H1 (cell line): ENCODE data around the gene SLC39A8.

ENCODE experiments used
- BACH1 ChIP-seq: IDR thresholded peaks from 2 replicates; pipeline ENCODE4 v1.6.1; 2012; ENCODE audit warnings: low read length, improper control_type of control experiment
- CTCF ChIP-seq, 3 experiments: IDR thresholded peaks; 1 replicate in 2 of 3; 2 replicates in 1 of 3; pipeline versions ENCODE4 v1.5.1 to v1.6.1; 2011; ENCODE audit warnings: low read length in 3 of 3, mild to moderate bottlenecking in 3 of 3, inconsistent platforms in 2 of 3, low read depth in 1 of 3, moderate library complexity in 1 of 3; ENCODE audit not compliant: insufficient read depth in 1 of 3; ENCODE audit errors: control extremely low read depth in 1 of 3
- EP300 ChIP-seq, 2 experiments: IDR thresholded peaks; 1 replicate in 1 of 2; 2 replicates in 1 of 2; pipeline ENCODE4 v1.6.1; 2011 to 2012; ENCODE audit warnings: low read depth in 2 of 2, low read length in 2 of 2, mild to moderate bottlenecking in 2 of 2, borderline replicate concordance in 1 of 2, inconsistent platforms in 1 of 2, moderate library complexity in 1 of 2
- GTF2F1 ChIP-seq: IDR thresholded peaks from 2 replicates; pipeline ENCODE4 v1.6.1; 2012; ENCODE audit warnings: low read depth, low read length, improper control_type of control experiment, borderline replicate concordance
- POLR2A ChIP-seq, 2 experiments: IDR thresholded peaks; 1 replicate in 1 of 2; 2 replicates in 1 of 2; pipeline ENCODE4 v1.6.1; 2011; ENCODE audit warnings: low read depth in 2 of 2, low read length in 2 of 2, mild to moderate bottlenecking in 2 of 2; ENCODE audit errors: control extremely low read depth in 1 of 2
- RAD21 ChIP-seq, 2 experiments: IDR thresholded peaks in 1 of 2; conservative IDR thresholded peaks in 1 of 2; 2 replicates each; pipeline ENCODE4 v1.6.1; 2011; ENCODE audit warnings: low read depth in 2 of 2, low read length in 2 of 2, improper control_type of control experiment in 1 of 2, inconsistent platforms in 1 of 2, mild to moderate bottlenecking in 1 of 2, moderate library complexity in 1 of 2
- SAP30 ChIP-seq: fragments of 300-600 bp; sonication (generic); IDR thresholded peaks from 2 replicates; pipeline ENCODE4 v1.7.1; 2012; ENCODE audit warnings: low read length, moderate library complexity, mild to moderate bottlenecking, inconsistent platforms; ENCODE audit not compliant: insufficient read depth, insufficient replicate concordance
- SIN3A ChIP-seq, 2 experiments: IDR thresholded peaks in 1 of 2; conservative IDR thresholded peaks in 1 of 2; 2 replicates each; pipeline ENCODE4 v1.6.1; 2011 to 2012; ENCODE audit warnings: low read length in 2 of 2, improper control_type of control experiment in 1 of 2, low read depth in 1 of 2, mild to moderate bottlenecking in 1 of 2
- SP1 ChIP-seq: IDR thresholded peaks from 2 replicates; pipeline ENCODE4 v1.6.1; 2011; ENCODE audit warnings: low read depth, low read length
- TAF7 ChIP-seq: optimal IDR thresholded peaks from 2 replicates; pipeline ENCODE3; 2011; ENCODE audit warnings: low read depth, mild to moderate bottlenecking, inconsistent platforms, low read length, moderate library complexity, borderline replicate concordance
- USF2 ChIP-seq: IDR thresholded peaks from 2 replicates; pipeline ENCODE4 v1.6.1; 2011; ENCODE audit warnings: low read length, improper control_type of control experiment
- YY1 ChIP-seq: IDR thresholded peaks from 2 replicates; pipeline ENCODE4 v1.6.1; 2011; ENCODE audit warnings: low read depth, mild to moderate bottlenecking, low read length

- no peak for TF ChIP-seq CTCF (IDR thresholded peaks at IDR 0.05; ENCODE audit: control extremely low read depth in 1 of 3, insufficient read depth in 1 of 3, low read depth in 1 of 3, low read length in 3 of 3)
- TF ChIP-seq POLR2A (IDR thresholded peaks at IDR 0.05; ENCODE audit: control extremely low read depth in 1 of 2, low read depth in 2 of 2, low read length in 2 of 2) = no peak
- TF ChIP-seq RAD21 (IDR thresholded peaks at IDR 0.05 in 1 of 2, conservative IDR thresholded peaks at IDR 0.05 in 1 of 2; ENCODE audit: low read depth in 2 of 2, low read length in 2 of 2) = no peak
- no peak for TF ChIP-seq GTF2F1
- TF ChIP-seq SAP30 = no peak
- no peak for TF ChIP-seq SIN3A (conservative IDR thresholded peaks at IDR 0.05 in 1 of 2, IDR thresholded peaks at IDR 0.05 in 1 of 2; ENCODE audit: low read depth in 1 of 2, low read length in 2 of 2)
- TF ChIP-seq USF2 = no peak
- no peak for TF ChIP-seq EP300 (IDR thresholded peaks at IDR 0.05; ENCODE audit: borderline replicate concordance in 1 of 2, low read depth in 2 of 2, low read length in 2 of 2)
- no peak for TF ChIP-seq BACH1
- TF ChIP-seq TAF7 = no peak
- no peak for TF ChIP-seq SP1
- no peak for TF ChIP-seq YY1
These were observed 126.2 kb downstream of the SLC39A8 start for GRCh38 chr4:102219129-102219528.
